DMS114 treated with DMSO at 0.1 percent for 48 hours (cell line): Measurements from ENCODE around the gene CASS4.

ENCODE experiments used
- DNase-seq: peaks from one replicate; lab custom pipeline; 2025; ENCODE audit not compliant: unreplicated experiment; lab: John Stamatoyannopoulos, UW

CASS4 gene

DNA sequence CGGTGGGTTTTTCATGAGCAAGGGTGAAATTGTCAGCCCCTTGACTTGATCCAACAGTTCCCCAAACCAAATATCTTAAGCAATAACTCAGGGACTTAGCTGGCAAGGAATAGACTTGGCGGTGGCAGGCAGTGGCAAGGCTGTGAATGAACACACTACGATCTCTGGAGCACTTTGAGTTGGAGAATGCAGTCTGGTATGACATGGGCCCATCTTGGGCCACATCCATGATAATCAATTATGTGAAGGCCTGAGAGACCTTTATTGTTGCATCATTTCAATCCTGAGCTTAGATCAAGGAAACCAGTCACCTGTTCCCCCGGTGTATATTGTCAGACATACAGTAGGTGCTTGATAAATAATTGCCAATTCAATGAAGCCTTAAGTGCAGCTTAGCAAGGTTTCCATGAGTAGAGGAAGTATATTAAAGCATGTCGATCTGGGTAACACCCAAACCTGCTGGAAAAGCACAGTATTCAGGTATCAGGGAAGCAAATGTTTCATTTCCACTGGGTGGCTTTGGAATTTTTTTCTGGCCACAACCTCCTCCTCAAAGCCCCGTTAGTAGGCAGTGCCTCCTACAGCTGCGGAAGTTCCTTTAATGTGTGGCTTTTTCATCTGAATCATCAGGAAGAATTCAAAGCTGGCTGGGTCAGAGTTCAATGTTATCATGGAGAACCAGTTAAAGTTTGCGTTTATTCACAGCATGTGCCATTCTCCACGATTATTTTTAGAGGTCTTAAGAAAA is 10.2 kb downstream of the CASS4 start:
- DNase-seq, result no peak

DNA sequence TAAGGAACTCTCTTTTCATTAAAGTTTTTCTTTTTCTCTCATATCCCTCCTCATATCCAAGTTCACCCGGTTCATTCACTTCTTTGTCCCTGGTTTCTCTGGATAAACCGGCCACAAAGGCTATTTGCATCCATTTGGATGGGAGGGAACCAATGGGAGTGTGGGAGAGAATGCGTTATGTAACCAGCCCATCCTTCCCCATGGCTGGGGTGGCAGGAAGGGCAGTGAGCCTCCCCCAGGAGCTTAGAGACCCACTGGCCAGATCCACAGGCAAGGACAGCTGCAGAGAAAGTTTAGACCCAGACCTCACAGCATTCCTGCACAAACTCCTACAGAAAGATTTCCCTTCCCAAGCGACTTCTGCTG is 10.7 kb downstream of the CASS4 start:
- DNase-seq, result no peak

DNA sequence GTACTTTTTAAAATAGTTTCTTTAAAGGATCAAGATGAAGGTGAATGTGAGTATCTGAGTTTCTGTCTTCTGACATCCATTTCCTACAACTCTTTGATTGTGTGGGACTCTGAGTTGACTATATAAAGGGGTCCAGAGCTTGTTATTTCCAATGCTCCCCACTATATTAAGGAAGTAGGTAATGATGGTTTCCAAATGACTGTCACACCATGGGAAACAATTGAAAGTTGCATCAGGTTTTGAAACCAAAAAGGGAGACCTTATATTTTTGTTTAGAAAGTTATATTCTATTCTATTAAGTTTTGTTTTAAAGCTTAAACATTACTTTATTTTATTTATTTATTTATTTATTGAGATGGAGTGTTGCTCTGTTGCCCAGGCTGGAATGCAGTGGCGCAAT is 11.2 kb downstream of the CASS4 start:
- DNase-seq, result no peak

DNA sequence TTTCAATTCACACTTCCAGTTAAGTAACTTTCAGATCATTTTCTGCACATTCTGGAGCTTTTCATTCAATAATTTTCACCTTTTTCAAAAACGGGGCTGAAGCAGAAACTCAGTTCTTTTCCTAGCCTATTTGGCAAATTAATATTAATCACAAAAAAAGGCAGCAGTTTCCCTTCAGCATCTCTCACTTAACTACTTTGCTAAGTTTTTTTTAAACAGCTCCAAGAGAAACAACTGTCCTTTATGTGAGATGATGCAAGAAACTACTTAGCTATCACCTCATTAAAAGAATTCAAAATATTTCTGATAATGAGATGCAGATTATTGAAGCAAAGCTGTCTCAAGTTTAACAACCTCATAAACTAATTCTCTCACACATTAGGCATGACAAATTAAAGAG is 11.8 kb downstream of the CASS4 start:
- DNase-seq, result no peak

DNA sequence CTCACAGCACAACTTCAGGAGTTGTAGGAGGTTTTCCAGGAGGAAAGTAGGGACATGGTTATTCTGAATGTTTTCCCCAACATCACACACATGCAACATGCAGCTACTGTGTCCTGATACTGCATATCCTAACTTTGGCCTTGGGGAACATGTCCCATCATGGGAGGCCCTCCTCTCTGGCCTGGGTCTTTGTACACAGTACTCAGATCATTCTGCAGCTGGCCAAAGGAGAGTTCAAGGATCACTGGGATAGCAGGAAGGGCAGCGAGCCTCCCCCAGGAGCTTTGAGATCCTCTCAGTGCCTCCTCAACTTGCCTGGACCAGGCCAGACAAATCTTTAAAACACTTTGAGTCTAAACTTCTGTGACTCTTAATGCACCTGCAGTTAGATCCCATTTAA is 12.9 kb downstream of the CASS4 start:
- no peak for DNase-seq

DNA sequence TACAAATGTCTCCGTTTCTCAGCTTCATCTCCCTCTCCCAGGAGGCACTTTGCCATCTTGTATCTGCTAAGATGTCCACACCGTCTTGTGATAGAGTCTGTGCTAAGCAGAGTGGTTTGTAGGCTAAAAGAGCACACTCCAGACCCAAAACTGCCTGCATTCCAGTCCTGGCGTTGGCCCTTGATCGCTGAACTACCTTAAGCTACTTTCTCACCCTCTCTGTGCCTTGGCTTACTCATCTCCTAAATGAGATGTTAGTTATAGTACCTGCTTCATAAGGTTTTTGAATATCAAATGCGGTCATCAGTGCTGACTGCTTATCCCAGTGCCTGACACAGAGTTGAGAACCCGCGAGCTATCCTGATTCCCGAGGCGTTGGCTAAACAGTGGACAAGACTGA is 14.0 kb downstream of the CASS4 start:
- DNase-seq, result no peak

DNA sequence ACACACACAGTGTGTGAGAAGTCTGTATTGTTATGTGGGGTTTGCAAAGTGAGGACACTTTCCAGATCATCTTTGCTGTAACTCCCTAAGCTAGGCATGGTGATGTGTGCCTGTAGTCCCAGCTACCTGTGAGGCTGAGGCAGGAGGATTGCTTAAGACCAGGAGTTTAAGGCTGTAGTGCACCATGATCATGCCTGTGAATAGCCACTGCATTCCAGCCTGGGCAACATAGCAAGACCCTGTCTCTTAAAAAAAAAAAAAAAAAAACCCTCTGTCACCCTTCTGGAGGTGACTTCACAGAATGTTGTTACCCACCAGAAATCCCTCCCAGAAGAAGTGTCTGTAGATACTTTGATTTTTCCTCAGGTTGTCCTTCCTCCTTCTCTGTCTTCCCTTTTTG is 14.9 kb downstream of the CASS4 start:
- no peak for DNase-seq

DNA sequence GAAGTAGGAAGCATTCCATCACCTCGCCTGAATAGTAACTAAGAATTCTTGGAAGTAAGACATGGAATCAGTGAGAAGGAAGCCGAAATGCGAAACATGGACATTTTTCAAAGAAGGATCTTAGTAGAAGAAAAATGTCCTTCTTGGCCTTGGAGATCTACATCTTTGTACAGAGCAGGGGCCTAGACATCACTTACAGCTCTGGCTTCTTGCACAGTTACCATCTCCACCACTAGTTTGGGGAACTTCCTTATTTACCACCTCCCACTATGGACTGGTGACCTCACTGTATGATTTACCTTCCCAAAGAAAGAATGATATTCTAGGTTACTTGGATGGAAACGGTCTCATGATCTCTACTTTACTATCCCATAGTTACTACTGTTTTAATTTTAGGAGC is 15.7 kb downstream of the CASS4 start:
- no peak for DNase-seq

DNA sequence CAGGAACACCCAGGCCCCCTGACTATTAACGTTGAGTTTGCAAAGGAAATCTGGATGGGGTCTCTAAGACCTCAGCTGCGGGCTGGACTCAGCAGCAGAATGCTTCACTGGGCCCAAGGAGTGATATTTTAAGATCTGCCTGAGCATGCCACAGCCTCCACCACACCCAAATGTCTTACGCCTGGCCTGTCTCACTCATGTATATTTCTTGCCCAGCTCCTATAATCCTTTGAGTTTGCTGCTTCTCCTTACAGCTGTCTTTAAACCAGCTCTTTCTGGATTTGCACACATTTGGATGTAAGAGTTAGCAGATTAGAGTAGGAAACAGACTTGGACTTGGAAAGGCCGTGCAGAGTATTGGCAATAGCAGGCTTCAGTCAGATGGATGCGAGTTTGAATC is 16.4 kb downstream of the CASS4 start:
- DNase-seq, result no peak

DNA sequence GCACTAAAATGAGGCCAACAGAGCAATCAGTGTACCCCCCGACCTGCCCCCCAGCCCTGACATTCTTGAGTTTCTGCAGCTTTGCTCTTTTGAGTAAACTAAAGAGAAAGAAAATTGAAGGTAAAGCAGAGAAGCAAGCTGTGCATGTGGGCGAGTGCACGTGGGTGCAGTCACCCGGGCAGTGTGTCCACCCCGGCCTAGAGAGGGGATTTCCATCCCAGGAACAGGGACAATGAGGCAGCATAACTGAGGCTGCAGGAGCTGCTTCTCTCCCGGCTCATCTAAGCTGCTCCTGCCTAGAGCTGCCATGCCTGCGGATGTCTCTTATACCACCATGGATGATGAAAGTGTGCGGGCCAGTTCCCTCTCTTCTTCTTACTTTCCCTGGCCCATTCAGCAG is 16.8 kb downstream of the CASS4 start:
- DNase-seq, result no peak

DNA sequence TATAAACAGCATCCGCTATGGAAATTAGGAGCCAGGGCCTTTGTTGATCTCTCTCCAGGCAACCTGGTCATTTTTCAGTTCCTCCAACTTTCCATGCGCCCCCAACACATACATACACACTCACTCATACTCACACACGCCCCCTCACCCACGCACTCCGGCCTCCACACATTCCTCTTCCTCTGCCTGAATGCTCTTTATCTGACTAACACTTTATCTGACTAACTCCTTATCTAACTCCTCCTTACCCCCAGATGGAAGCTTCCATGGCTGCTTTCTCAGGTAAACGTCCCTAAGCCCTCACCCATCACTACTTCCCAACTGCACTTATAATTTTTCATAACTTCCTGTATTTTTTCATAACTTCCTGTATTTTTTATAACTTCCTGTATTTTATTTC is 17.4 kb downstream of the CASS4 start:
- DNase-seq, result no peak

DNA sequence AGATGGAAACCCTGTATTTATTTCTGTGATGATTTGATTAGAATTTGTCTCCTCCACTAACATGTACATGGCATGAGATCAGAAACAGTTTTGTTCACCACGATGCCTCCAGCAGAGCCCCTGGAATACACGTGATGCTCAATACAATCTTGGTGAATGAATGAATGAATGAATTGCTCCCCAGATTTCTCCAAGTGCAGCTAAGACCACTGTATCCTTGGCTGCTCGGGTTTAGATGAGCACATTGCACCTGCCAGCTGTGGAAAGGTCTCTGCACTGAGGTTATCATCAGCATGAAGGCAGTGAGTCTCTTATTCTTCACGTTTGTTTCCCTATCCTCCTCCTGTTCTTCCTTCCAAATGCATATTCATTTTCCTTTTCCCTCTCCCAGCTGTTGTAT is 17.9 kb downstream of the CASS4 start:
- DNase-seq, result no peak

DNA sequence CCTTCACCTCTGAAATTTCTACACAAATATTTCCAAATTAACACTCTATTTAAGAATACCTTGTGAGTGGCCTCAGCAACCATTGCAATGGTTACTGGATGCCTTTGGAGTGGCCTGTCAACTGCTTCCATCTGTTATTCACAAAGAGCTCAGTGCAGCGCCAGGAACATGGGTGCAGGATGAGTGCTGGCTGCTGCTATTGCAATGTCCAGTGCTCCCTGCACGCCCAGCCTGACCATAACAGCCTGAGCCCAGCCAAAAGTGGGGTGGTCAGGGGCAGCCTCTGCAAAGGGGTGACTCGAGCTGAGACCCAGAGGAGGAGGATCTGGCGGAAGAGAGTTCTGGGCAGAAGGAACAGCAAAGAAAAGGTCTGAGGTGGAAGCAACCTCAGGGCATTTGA is 18.4 kb downstream of the CASS4 start:
- DNase-seq, result no peak

DNA sequence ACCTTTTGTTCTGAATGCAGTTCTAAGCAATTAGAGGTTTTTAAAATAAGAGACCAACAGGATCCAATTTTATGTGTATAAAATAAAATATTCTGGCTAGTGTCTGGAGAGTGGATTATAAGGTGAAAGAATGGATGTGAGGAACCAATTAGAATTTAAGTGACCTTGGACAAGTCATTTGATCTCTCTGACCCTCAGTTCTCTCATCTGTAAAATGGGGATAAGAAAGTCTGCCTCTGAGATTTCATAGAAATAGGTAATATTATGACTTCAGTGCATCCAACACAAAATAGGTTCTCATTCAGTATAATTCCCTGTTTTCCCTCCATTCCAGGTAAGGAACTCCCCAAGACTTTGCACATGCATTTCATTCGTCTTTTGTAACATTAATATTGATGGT is 18.9 kb downstream of the CASS4 start:
- DNase-seq, result no peak

DNA sequence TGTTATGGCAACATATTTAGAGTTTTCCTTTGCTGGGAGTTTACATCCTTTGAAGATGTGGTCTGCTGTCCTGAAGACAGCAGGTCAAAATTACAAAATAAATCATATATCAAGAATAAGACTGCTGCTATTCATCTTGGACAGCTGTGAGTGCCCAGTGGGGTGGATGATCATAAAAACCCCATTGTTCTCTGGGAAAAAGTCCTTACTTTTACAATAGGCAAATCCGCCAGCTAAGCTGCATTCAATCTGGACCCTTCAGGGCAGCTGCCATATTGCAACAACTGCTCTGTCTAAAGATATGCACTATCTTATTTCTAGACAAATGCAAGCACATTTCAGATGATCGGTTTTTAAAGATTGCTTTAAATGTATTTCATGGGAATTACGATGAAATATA is 19.4 kb downstream of the CASS4 start:
- DNase-seq, result no peak

DNA sequence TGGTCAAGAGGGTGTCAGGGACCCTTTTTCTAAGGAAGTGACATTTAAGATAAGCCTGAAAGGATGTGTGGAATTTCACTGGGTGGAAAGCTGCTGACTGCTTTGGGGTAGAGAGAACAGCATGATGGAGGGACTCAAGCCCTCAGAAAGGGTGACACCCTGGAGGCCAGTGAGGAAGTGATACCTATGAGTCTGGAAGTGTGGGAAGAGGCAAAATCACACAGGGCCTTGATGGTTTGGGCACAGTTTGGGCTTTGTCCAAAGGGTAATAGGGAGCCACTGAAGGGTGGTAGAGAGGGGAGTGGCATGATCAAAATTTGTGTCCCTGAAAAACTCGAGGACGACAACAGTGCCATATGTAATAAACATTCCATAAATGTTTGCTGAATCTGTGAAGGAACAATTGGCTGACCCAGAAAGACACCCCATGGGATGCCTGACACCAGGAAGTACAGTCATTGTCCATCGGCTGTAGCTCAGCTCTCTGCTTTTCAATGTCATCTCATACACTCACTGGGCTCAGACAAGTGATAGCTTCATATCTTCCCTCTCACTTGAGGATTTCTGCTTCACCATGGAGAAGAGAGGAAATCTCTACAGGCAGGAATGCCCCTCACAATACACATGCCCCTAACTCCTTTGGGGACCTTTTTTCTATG is 21.3 kb downstream of the CASS4 start:
- DNase-seq, result no peak

DNA sequence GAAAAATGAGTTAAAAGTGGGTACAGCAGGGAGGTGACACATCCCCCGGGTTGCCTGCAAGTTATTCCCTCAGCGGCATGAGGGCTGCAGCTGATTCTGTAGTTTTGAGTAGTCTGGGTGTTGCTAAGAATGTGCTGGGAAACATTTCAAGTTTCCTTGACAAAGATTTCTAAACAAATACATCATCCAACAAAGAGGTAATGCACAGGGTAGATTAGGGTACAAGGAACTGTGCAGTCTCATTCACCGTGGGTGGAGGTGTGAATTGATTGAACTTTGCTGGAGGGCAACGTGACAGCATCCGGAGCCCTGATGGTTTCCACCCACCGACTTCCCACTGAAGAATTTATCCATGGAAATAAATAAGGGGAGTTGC is 21.8 kb downstream of the CASS4 start:
- no peak for DNase-seq

DNA sequence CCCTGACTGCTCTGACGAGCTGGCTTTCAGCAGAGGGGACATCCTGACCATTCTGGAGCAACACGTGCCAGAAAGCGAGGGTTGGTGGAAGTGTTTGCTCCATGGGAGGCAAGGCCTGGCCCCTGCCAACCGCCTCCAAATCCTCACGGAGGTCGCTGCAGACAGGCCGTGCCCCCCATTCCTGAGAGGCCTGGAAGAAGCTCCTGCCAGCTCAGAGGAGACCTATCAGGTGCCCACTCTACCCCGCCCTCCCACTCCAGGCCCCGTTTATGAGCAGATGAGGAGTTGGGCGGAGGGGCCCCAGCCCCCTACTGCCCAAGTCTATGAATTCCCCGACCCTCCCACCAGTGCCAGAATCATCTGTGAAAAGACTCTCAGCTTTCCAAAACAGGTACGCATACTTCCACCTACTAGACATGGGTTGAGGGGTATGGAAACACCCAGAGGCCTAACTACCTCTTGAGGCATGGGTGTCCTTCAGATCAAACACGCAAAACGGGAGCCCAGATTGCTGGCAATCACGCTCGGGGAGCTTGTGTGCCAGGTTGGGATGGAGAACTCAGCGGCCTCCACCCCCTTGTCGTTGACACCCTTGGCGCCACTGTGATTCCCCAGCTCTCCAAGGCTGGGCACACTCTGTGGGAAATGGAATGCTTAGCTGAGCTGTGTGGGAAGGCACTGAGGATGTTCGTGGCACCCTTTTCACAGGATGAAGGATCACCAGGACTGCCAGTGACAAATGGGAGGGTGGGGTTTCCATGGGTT is 25.3 kb downstream of the CASS4 start:
- DNase-seq, result no peak

DNA sequence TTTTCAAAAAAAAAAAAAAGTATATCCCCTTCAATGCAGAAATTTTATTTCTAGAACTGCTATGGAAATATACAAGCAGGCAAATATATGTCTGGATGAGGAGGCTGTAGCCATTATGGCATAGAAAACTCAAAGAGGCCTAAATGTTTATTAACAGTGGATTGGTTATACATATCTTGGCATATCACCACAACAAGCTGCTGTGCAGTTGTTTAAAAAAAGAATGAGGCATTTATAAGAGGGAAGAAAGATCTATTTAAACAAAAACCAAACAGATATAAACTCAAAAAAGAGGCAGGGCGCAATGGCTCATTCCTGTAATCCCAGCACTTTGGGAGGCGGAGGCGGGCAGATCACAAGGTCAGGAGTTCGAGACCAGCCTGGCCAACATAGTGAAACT is 26.2 kb downstream of the CASS4 start:
- DNase-seq, result no peak

DNA sequence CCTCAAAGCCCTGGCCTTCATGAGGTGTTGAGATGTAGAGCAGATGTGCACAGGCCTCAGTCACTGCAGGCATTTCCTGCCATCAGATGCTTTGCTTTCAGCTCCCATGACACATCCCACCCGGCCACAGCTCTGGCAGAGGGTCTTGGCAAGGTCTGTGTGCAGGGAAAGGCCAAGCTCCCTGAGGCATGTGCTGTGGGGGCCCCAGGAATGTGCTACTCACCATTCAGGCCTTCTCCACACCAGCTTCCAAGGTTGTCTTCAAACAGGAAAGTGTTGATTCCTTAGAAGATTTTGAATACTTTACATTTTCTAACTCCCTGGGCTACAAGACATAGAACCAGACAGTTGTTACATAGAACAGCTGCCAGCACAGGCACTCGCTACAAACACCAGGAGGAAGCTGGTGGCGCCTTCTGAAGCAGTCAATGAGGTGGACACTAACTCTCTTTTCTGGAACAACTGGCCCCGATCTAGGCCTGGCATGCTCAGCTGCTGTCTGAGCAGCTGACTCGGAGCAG is 27.8 kb downstream of the CASS4 start:
- no peak for DNase-seq

DNA sequence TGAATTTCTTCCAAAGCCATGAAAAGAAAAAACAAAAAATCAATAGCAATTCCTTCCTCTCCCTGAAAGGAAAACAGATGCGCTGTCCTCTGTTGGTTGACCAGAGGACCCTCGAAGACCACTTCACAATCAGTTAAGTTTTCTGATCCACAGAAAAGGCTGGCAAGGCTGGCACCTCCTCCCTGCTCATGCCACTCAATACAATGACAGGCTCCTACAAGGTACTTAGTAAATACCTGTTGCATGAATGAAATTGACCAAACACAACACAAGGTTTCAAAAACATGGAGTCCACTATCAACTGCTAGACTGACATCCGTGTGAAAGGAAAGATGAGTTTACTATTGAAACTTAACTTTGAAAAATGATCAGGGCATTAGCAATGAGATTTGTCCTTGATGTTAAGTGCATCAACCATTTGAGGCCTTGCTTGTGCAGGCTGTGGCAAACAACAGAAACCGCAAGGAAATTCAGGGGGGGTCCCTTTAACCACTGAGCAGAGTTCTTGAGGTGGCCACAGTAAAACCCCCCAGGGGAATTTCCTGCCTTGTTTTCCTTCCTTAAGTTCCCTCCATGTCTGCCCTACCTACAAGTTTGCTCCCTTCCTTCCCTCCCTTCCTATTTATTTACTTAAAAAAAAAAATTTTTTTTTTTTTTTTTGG is 28.4 kb downstream of the CASS4 start:
- DNase-seq, result no peak
